HFF-Myc (cell line): ENCODE measurements around the gene DYNC1I1.

Source experiments
- DNase-seq: peaks from one replicate; pipeline ENCODE4 v3.0.0-alpha.2; 2011; ENCODE audit warnings: low read depth; ENCODE audit errors: extremely low read depth
- H3K4me3 ChIP-seq: replicated peaks from 2 replicates; pipeline ENCODE4 v1.5.1; 2011; ENCODE audit warnings: low read depth, mild to moderate bottlenecking, control low read depth, low read length
- TF ChIP-seq, protein P1 (sequence below): IDR thresholded peaks from 2 replicates; pipeline ENCODE4 v1.5.1; 2012; ENCODE audit warnings: mild to moderate bottlenecking, low read depth, low read length, control low read depth; ENCODE audit errors: missing control alignments

The DYNC1I1 gene

GRCh38 chr7:95908499-95908898, 136.1 kb downstream of the DYNC1I1 start:
- no peak overlapping the region for H3K4me3 ChIP-seq
- DNase-seq, result no peak
- TF ChIP-seq, protein P1, sequence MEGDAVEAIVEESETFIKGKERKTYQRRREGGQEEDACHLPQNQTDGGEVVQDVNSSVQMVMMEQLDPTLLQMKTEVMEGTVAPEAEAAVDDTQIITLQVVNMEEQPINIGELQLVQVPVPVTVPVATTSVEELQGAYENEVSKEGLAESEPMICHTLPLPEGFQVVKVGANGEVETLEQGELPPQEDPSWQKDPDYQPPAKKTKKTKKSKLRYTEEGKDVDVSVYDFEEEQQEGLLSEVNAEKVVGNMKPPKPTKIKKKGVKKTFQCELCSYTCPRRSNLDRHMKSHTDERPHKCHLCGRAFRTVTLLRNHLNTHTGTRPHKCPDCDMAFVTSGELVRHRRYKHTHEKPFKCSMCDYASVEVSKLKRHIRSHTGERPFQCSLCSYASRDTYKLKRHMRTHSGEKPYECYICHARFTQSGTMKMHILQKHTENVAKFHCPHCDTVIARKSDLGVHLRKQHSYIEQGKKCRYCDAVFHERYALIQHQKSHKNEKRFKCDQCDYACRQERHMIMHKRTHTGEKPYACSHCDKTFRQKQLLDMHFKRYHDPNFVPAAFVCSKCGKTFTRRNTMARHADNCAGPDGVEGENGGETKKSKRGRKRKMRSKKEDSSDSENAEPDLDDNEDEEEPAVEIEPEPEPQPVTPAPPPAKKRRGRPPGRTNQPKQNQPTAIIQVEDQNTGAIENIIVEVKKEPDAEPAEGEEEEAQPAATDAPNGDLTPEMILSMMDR, result no peak

- DNase-seq, result no peak
- H3K4me3 ChIP-seq, result no peak overlapping the region
- TF ChIP-seq, protein P1, result no peak
Observed at GRCh38 chr7:95910341-95910740, 138.0 kb downstream of the DYNC1I1 start.

DNA sequence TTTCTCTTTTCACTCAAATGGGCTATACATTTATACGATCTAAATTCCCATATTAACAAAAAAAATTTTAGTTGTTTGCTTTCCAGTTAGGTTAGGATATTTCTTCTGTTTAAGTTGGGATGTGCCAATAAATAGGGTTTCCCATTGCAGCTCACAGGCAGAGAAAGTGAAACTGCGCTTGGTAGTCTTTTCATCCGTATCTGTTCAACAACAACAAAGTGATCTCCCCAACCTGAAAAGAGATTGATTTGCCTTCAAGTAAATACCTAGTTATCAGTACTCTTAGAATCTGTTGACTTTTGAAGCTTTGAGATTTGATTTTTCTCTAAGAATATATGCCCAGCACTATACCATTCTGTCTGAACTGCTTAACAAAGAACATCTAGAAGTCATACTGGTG, 143.4 kb downstream of the DYNC1I1 start:
- DNase-seq, result no peak
- H3K4me3 ChIP-seq, result no peak overlapping the region

GRCh38 chr7:95916573-95917297, 144.4 kb downstream of the DYNC1I1 start:
- H3K4me3 ChIP-seq, result no peak overlapping the region
- TF ChIP-seq, protein P1, result peak; percentile 89

More for the DNA sequence above, 143.4 kb downstream of the DYNC1I1 start:
- TF ChIP-seq, protein P1, result no peak

GRCh38 chr7:95917634-95918033, 145.3 kb downstream of the DYNC1I1 start:
- DNase-seq, result no peak
- H3K4me3 ChIP-seq, result no peak overlapping the region
- TF ChIP-seq, protein P1, result no peak

More at GRCh38 chr7:95916573-95917297, 144.4 kb downstream of the DYNC1I1 start:
- DNase-seq, result peak; percentile 50

- TF ChIP-seq, protein P1, result no peak
- no peak for DNase-seq
- no peak overlapping the region for H3K4me3 ChIP-seq
Observed at GRCh38 chr7:95919556-95919955, 147.2 kb downstream of the DYNC1I1 start.

DNA sequence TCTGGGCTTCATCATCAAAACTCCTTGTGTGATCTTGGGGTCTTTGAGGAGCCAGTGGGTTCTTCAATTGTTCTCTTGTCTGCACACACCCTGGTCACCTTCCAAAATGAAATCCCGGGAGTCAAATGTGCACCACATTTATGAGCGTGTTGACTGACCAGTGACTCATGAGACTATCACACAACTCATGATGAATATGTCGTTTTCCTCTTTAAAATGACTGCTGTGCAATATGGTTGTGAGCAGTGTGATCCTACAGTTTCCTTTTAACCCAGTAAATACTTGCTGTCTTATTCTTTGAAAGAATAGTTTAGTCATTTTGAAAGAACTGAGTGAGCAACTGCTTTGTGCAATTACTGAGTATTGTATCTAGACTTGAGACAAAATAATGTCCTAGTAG, 149.2 kb downstream of the DYNC1I1 start:
- TF ChIP-seq, protein P1, result no peak
- no peak for DNase-seq
- no peak overlapping the region for H3K4me3 ChIP-seq
